HG02970 (cell line): ENCODE results near the gene JAKMIP1.

Experiments used
- ATAC-seq: cut with Tn5 transposase; IDR thresholded peaks from one replicate; pipeline ENCODE4 v1.9.1; 2021; ENCODE audit warnings: mild to moderate bottlenecking, moderate library complexity, moderate number of reproducible peaks; ENCODE audit not compliant: unreplicated experiment, low FRiP score

The JAKMIP1 gene

GRCh38 chr4:6106156-6106555 is 94.2 kb downstream of the JAKMIP1 start:
- ATAC-seq = no peak

DNA sequence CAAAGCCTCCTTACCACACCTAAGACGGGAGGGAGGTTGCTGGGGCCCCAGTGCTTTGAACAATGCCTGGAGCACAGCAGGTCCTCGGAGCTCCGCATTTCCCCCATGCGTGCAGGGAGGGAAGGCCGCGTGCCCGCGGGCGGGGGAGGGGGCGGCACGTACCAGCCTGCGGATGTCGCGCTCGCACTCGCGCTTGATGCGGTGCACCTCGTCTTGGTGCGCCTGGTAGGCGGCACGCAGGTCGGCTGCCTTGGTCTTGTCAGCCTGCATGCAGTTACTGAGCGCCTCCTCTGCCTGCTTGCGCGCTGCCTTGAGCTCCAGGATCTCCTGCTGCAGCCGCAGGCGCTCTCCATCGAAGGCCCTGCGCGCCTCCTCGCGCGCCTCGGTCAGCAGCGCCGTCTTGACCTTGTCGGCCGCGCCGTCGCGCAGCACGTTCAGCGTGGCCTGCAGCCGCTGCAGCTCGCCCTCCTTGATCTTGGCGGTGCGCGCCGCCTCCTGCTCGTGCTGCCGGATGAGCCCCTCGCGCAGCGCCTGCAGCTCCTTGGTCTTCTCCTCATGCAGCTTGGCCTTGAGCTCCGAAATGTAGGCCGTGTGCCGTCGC is 94.9 kb downstream of the JAKMIP1 start:
- no peak for ATAC-seq

GRCh38 chr4:6104541-6105130 is 95.7 kb downstream of the JAKMIP1 start:
- ATAC-seq = no peak

DNA sequence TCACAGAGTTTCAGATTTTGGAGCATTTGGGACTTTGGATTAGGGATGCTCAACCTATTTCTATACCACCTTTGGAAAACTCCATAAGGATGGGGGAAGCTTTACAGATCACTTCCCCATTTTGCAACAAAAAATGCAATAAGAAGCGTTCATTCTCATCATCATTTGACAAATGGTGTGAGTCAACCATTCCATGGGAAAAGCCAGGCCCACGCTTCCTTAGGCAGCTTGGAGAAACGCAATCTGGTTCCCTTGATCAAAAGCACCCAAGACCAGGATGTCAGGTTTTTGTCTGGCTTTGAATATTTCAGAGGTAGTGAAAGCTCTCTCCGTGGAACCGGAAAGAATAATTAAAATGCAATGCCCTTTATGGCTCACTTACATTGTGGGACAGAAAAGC is 102.8 kb downstream of the JAKMIP1 start:
- ATAC-seq = no peak

GRCh38 chr4:6095897-6096296 is 104.5 kb downstream of the JAKMIP1 start:
- no peak for ATAC-seq

DNA sequence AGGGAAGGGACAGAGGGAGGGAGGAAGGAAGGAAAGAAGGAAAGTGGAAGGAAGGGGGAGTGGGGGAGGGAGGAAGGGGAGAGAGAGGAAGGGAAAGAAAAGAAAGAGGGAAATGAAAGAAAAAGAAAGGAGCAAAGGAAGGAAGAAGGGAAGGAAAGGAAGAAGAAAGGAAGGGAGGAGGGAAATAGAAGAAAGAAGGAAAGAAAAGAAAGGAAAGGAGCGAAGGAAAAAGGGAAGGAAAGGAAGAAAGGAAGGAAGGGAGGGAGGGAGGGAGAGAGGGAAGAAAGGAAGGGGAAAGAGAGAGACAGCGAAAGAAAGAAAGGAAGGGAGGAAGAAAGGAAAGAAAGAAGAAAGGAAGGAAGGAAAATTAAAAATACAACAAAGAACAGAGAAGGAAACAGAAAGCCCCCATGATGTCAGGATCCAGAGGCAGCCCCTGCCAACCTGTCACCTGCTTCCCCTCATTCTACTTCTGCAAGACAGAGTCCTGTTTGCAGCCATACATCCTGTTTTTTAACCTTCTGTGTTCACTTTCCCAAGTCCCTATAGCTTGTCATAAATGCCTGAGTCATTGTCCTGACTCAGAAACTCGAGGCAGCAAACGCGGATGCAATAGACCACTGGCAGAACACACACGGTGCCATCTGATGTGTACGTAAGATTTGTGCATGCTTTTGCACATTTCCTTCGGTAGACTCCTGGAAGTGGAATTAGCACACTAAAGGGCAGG is 105.2 kb downstream of the JAKMIP1 start:
- no peak for ATAC-seq

GRCh38 chr4:6093671-6094070 is 106.7 kb downstream of the JAKMIP1 start:
- no peak for ATAC-seq

DNA sequence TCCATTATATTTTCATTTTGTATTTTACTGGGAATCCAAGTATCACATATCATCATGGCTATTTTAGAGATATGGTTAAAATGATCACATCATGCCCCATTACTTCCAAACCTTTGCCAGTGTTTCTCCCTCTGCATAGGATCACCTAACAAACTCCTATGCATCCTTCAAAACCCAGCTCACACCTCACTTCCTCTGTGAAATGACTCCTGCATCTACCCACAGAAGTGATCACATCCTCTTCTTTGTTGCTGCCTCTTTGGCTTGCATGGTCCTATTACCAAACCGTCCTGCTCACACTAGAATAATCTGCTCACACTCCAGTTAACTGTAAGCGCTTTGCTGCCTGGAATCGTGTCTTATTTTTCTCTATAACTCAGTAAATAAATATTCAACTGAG is 107.4 kb downstream of the JAKMIP1 start:
- no peak for ATAC-seq

- no peak for ATAC-seq
Observed at GRCh38 chr4:6092131-6092530, 108.2 kb downstream of the JAKMIP1 start.

GRCh38 chr4:6090931-6091330 is 109.4 kb downstream of the JAKMIP1 start:
- no peak for ATAC-seq

- ATAC-seq = no peak
Observed at GRCh38 chr4:6088950-6089349, 111.4 kb downstream of the JAKMIP1 start.

DNA sequence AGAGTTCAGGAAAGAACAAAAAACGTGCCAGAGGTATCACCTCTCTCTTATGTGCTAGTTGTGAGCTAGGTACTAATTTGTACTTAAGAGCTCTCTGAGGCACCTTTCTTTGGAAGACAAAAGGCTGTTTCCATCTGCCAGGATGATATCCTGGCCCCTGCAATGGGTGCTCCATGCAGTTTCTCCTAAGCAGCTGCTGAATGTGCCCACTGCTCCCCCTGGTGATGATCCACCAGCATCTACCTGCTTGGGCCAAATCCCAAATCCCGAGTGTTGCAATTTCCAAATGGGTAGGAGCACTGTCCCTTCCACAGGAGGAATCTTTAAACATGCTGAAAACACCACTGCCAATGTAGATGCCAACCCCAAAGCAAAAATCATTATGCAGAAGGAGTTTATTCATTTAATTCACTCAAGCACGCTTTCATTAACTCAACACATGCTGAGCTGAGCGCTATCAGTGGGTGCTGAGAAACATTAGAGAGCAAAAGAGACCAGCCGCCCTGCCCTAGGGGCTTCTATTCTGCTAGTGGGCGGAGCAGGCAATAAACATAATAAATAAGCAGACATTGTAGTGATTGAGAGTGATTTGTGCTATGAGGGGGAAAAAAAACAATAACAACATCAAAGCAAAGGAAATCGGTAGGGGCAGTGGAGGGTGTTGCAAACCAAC is 112.5 kb downstream of the JAKMIP1 start:
- no peak for ATAC-seq

DNA sequence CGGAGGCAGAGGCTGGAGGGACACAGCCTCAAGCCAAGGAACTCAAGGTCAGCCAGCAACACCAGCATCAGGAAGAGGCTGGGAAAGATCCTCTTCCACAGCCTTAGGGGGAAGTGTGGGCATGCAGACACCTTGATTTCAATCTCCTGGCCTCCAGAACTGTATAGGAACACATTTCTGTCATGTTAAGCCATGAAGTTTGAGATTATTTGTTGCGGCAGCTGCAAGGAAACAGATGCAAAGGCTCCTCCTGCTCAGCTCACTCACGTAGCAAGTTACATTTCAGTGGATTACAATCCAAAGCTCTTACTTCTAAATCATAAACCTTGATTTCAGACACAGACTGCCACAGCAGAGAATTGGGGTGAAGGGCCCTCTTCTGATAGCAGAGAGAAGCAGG is 113.5 kb downstream of the JAKMIP1 start:
- ATAC-seq = no peak

- no peak for ATAC-seq
Observed at GRCh38 chr4:6085691-6086628, 114.4 kb downstream of the JAKMIP1 start.

- no peak for ATAC-seq
Observed at GRCh38 chr4:6085028-6085690, 115.2 kb downstream of the JAKMIP1 start.

DNA sequence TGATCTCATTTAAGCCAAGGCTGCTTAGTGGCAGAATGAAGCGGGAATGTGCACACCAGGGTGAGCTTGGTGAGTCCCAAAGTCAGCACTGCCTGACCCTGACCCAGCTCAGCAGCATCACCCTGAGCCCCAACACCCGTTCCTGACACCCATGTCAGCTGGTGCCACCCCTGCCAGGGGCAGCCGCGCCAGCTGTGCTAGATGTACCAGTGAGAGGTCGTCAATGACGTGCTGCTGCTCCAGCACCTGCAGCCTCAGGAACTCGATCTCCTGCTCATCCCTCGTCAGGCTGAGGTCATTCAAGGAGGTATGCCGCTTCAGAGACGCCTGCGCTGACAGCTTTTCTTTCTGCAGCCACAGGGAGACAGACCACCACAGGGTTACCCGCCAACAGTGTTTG is 120.4 kb downstream of the JAKMIP1 start:
- no peak for ATAC-seq

GRCh38 chr4:6078560-6078959 is 121.8 kb downstream of the JAKMIP1 start:
- no peak for ATAC-seq

GRCh38 chr4:6076391-6076790 is 124.0 kb downstream of the JAKMIP1 start:
- no peak for ATAC-seq

DNA sequence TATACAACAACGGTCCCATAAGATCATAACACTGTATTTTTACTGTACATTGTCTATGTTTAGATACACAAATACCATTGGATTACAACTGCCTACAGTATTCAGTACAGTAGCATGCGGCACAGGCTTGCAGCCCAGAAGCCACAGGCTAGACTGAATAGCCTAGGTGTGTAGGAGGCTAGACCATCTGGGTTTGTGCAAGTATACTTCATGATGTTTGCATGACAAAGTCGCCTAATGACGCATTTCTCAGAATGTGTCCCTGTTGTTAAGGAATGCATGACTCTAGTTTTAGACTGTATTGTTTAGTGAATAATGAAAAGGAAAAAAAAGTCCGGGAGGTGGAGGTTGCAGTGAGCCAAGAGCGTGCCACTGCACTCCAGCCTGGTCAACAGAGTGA is 125.6 kb downstream of the JAKMIP1 start:
- no peak for ATAC-seq
